CD4-positive, CD25-positive, alpha-beta regulatory T cell (primary cell): Measurements from ENCODE around the gene ZXDC. TPM values are rescaled to one million over a fixed set of nuclear protein-coding genes. Genes with fewer than 3 reads are reported as not detected.

ENCODE experiments used
- ATAC-seq, 2 donors: fragments of 150-1000 bp; cut with Tn5 transposase; one replicate each; pipeline ENCODE4 v1.10.0; 2021; ENCODE audit warnings: low read depth in 2 of 2, moderate number of reproducible peaks in 2 of 2, moderate library complexity in 1 of 2
- DNase-seq, 3 donors: peaks; one replicate each; pipeline versions ENCODE4 v3.0.0 to v3.0.0-alpha.2; 2012 to 2022; ENCODE audit warnings: mixed read lengths in 1 of 3
- H3K27ac ChIP-seq: one replicate; pipeline ENCODE4 v1.7.0; 2013; ENCODE audit warnings: mild to moderate bottlenecking, low read length; ENCODE audit not compliant: insufficient read depth, poor library complexity, severe bottlenecking
- H3K27me3 ChIP-seq: one replicate; pipeline ENCODE4 v1.7.0; 2013; ENCODE audit warnings: low read length; ENCODE audit not compliant: control insufficient read depth, insufficient read depth
- H3K36me3 ChIP-seq: one replicate; pipeline ENCODE4 v1.7.0; 2013; ENCODE audit warnings: mild to moderate bottlenecking, low read length, moderate library complexity; ENCODE audit not compliant: control insufficient read depth, insufficient read depth
- H3K4me1 ChIP-seq: 2 replicates; pipeline ENCODE4 v1.7.0; 2013; ENCODE audit warnings: mild to moderate bottlenecking, low read length; ENCODE audit not compliant: insufficient read depth, control insufficient read depth, poor library complexity, severe bottlenecking
- H3K4me3 ChIP-seq: one replicate; pipeline ENCODE4 v1.7.0; 2013; ENCODE audit warnings: low read depth, mild to moderate bottlenecking, low read length, moderate library complexity
- H3K9me3 ChIP-seq, 2 experiments: 1 replicate in 1 of 2; 2 replicates in 1 of 2; pipeline ENCODE4 v1.7.0; 2013; ENCODE audit warnings: low read length in 2 of 2, mild to moderate bottlenecking in 1 of 2, moderate library complexity in 1 of 2; ENCODE audit not compliant: control insufficient read depth in 2 of 2
- H3K27ac Mint-ChIP-seq, 3 donors: one replicate each; pipeline ENCODE4 v1.8.0; 2020 to 2022; ENCODE audit warnings: mild to moderate bottlenecking in 3 of 3, mixed read lengths in 3 of 3, moderate library complexity in 2 of 3
- H3K27me3 Mint-ChIP-seq: one replicate; pipeline ENCODE4 v1.8.0; 2022; ENCODE audit warnings: mild to moderate bottlenecking, mixed read lengths
- H3K36me3 Mint-ChIP-seq: one replicate; pipeline ENCODE4 v1.8.0; 2020; ENCODE audit warnings: mixed read lengths
- H3K4me1 Mint-ChIP-seq, 4 donors: one replicate each; pipeline ENCODE4 v1.8.0; 2020 to 2022; ENCODE audit warnings: mixed read lengths in 4 of 4, mild to moderate bottlenecking in 1 of 4
- H3K4me3 Mint-ChIP-seq, 4 donors: one replicate each; pipeline ENCODE4 v1.8.0; 2020 to 2022; ENCODE audit warnings: mild to moderate bottlenecking in 4 of 4, mixed read lengths in 4 of 4, moderate library complexity in 3 of 4
- H3K9me3 Mint-ChIP-seq, 7 donors: one replicate each; pipeline ENCODE4 v1.8.0; 2020 to 2022; ENCODE audit warnings: mixed read lengths in 7 of 7, mild to moderate bottlenecking in 3 of 7, moderate library complexity in 2 of 7
- polyA plus RNA-seq, 4 donors: library from polyadenylated mRNA; unstranded; fragments of 300-500 nt; fragmentation: Illumina TruSeq; gene quantifications; one replicate each; pipeline ENCODE4 v1.2.3, GENCODE V29; 2021
- total RNA-seq: library from RNA; stranded (reverse); gene quantifications from one replicate; pipeline ENCODE4 v1.2.3, GENCODE V29; 2022

Gene ZXDC
- total and polyA plus RNA-seq, 5 donors from 2014 or later = 11.4 to 59.8 (median 12.4) TPM

DNA sequence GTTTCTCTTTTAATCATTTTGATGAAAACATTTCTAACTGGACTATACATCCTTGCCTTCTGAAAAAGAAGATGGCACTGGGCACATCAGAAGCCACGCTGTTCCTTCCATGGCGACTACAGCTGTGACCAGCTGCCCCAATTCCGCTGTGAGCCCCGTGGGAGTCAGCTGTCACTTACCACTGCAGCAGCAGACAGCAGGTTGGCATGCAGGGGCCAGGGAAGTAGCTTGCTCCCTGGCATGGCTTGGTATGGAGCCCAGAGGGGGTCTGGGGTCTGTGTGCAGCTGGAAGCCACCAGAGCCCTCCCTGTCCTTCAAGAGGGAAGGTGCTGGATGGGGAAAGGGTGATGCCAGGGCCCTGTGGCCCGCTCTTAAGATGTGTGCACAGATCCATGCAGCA lies 4.5 kb upstream of the ZXDC start:
- H3K36me3 Mint-ChIP-seq = no peaks in the 10 kb centered on the region
- no peaks in the 10 kb centered on the region for H3K27me3 ChIP-seq
- DNase-seq (no peak), ATAC-seq (no peak)
- no peak overlapping the region for H3K4me3 ChIP-seq
- H3K4me3 Mint-ChIP-seq = peak overlapping the region in 1 of 4 donors; percentile 25
- no peak overlapping the region for H3K27ac Mint-ChIP-seq
- H3K4me1 ChIP-seq = peaks cover 6% of the 10 kb centered on the region
- no peaks in the 10 kb centered on the region for H3K36me3 ChIP-seq
- no peak overlapping the region for H3K27ac ChIP-seq
- no peaks in the 10 kb centered on the region for H3K9me3 ChIP-seq
- peaks cover 5% of the 10 kb centered on the region for H3K27me3 Mint-ChIP-seq
- H3K4me1 Mint-ChIP-seq = peaks cover 0 to 10% (median 5%) of the 10 kb centered on the region in 4 donors
- no peaks in the 10 kb centered on the region for H3K9me3 Mint-ChIP-seq

- no peaks in the 10 kb centered on the region for H3K9me3 ChIP-seq
- no peak overlapping the region for H3K4me3 ChIP-seq
- Mint-ChIP-seq H3K9me3 (no peaks in the 10 kb centered on the region), H3K27me3 (peaks cover 5% of the 10 kb centered on the region), H3K36me3 (no peaks in the 10 kb centered on the region), H3K4me1 (peaks cover 2 to 12% (median 5%) of the 10 kb centered on the region in 4 donors), H3K27ac (no peak overlapping the region), H3K4me3 (no peak overlapping the region)
- no peaks in the 10 kb centered on the region for H3K36me3 ChIP-seq
- H3K4me1 ChIP-seq = peaks cover 10% of the 10 kb centered on the region
- ATAC-seq (no peak), DNase-seq (no peak)
- no peaks in the 10 kb centered on the region for H3K27me3 ChIP-seq
- H3K27ac ChIP-seq = no peak overlapping the region
Measured at GRCh38 chr3:126479642-126480041, 4.0 kb upstream of the ZXDC start.

DNA sequence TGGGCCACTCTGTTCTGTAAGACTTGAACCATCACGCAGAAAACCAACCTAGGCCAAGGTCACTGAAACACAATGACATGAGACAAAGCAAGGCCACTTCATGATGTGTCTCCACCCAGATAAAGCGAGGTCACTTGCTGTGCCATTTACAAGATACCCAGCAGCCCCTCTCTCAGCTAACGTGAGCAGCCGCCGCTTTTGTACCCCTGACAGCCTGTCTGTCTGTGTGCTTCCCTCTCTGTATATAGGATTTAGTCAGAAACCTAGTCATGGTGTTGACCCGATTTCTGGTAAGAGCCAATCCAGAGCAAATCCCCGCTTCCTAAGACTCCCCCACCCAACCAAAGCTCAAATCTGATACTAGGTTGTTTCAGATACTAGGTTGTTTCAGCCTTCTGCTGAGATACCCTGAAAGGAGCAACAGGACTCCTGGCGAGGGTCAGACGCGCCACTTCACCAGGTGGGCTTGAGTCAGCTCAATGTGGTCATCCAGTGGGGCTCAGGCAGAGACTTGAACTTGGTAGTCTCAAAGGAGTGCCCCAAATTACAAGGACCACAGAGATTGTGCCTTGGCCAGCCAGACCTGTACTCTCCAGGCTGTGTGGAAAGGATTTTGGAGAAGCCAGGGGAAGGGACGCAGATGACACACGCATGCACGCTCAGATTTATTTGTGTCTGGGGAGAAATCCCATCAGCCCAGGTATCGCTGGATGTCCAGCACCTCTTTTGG lies 3.1 kb upstream of the ZXDC start:
- no peaks in the 10 kb centered on the region for H3K27me3 ChIP-seq
- peaks cover 19% of the 10 kb centered on the region for H3K4me1 ChIP-seq
- H3K9me3 ChIP-seq = no peaks in the 10 kb centered on the region
- peaks cover 1% of the 10 kb centered on the region for H3K27me3 Mint-ChIP-seq
- no peak overlapping the region for H3K4me3 ChIP-seq
- no peak for DNase-seq
- no peak overlapping the region for H3K27ac Mint-ChIP-seq
- H3K4me3 Mint-ChIP-seq = peak overlapping the region in 1 of 4 donors; percentile 86
- H3K4me1 Mint-ChIP-seq = peaks cover 4 to 20% (median 9%) of the 10 kb centered on the region in 4 donors
- peaks cover under 1% of the 10 kb centered on the region for H3K36me3 Mint-ChIP-seq
- no peak for ATAC-seq
- no peaks in the 10 kb centered on the region for H3K9me3 Mint-ChIP-seq
- H3K36me3 ChIP-seq = no peaks in the 10 kb centered on the region
- H3K27ac ChIP-seq = no peak overlapping the region

DNA sequence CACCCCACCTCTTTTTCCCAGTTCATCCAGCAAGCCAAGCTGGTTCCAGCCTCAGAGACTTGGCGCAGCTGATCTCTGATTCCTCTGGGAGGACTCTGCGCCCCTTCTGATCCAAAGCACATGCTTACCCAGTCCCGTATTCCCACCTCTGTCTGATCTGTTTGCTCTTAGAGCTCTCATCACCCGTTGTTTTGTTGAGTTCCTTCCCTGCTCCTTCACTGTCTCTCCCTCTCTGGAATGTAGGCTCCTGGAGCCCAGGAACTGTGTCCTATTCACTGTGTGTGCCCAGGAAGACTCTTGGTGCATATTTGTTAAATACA lies 1.3 kb upstream of the ZXDC start:
- H3K27me3 ChIP-seq = no peaks in the 10 kb centered on the region
- no peaks in the 10 kb centered on the region for H3K9me3 ChIP-seq
- H3K4me3 ChIP-seq = no peak overlapping the region
- Mint-ChIP-seq H3K27me3 (no peaks in the 10 kb centered on the region), H3K27ac (peak overlapping the region in 2 of 3 donors; percentile 88 to 89), H3K36me3 (peaks cover 14% of the 10 kb centered on the region), H3K4me3 (peak overlapping the region; percentile 81 to 92 (median 85)), H3K9me3 (no peaks in the 10 kb centered on the region), H3K4me1 (peaks cover 20 to 37% (median 26%) of the 10 kb centered on the region in 4 donors)
- H3K27ac ChIP-seq = no peak overlapping the region
- DNase-seq = no peak
- peaks cover 36% of the 10 kb centered on the region for H3K4me1 ChIP-seq
- H3K36me3 ChIP-seq = peaks cover 3% of the 10 kb centered on the region
- ATAC-seq = no peak

GRCh38 chr3:126476166-126477060 lies 722 bp upstream of the ZXDC start:
- Mint-ChIP-seq H3K27me3 (no peaks in the 10 kb centered on the region), H3K4me3 (peak overlapping the region; percentile 86 to 90 (median 86)), H3K36me3 (peaks cover 14% of the 10 kb centered on the region), H3K27ac (peak overlapping the region; percentile 71 to 93 (median 89)), H3K9me3 (no peaks in the 10 kb centered on the region), H3K4me1 (peaks cover 20 to 41% (median 29%) of the 10 kb centered on the region in 4 donors)
- Histone ChIP-seq H3K36me3 (peaks cover 7% of the 10 kb centered on the region), H3K27ac (peak overlapping the region; percentile 76), H3K9me3 (no peaks in the 10 kb centered on the region), H3K27me3 (no peaks in the 10 kb centered on the region), H3K4me1 (peaks cover 40% of the 10 kb centered on the region), H3K4me3 (peak overlapping the region; percentile 84)
- no peak for ATAC-seq
- DNase-seq = no peak

DNA sequence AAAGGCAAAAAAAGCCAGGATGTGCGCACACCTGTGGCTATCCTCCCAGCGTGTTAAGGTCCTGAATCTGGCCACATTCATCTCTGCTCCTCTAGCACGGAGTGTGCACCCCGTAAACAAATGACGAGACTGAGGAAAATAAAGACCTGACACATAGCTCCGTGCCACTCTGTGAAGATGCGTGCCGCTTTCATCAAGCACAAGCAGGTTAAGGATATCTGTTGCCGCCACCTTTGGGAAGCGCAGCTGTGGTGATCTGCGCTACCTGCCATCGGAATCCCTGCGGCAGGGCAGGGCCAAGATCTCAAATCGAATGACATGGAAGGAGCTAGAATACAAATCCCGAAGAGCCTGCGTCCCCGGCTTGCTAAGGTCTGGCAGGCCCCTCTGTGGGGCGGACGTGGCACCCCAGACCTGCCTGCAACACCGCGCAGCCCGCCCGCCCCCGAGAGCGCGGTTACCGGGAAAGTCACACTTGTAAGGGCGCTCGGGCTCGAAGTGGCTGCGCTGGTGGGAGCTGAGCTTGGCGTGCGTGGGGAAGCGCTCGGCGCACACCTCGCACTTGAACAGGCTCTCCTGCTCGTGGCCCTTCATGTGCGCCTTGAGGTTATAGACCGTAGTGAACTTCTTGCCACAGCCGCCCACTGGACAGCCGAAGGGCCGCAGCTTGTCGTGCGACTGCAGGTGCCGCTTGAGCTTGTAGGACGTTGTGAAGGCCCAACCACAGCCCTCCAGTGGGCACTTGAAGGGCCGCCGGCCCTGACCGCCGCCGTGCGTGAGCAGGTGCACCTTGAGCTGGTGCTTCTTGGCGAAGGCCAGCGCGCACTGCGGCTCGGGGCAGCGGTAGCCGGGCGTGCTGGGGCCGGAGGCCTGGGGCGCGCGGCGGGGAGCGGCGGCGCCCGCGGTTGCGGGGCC lies 936 bp downstream of the ZXDC start:
- H3K27ac Mint-ChIP-seq = peak overlapping the region; percentile 69 to 85 (median 77)
- peaks cover 40% of the 10 kb centered on the region for H3K4me1 ChIP-seq
- peak overlapping the region; percentile 81 for H3K27ac ChIP-seq
- peaks cover 24% of the 10 kb centered on the region for H3K36me3 ChIP-seq
- peaks cover 29% of the 10 kb centered on the region for H3K36me3 Mint-ChIP-seq
- peak overlapping the region; percentile 83 for H3K4me3 ChIP-seq
- no peaks in the 10 kb centered on the region for H3K27me3 ChIP-seq
- no peak for ATAC-seq
- no peaks in the 10 kb centered on the region for H3K9me3 ChIP-seq
- DNase-seq = peak; percentile 15 to 57 (median 31)
- peaks cover 20 to 52% (median 37%) of the 10 kb centered on the region in 4 donors for H3K4me1 Mint-ChIP-seq
- H3K4me3 Mint-ChIP-seq = peak overlapping the region; percentile 83 to 92 (median 90)
- no peaks in the 10 kb centered on the region for H3K27me3 Mint-ChIP-seq
- no peaks in the 10 kb centered on the region for H3K9me3 Mint-ChIP-seq
